Measurements from ENCODE around the gene KIF22.
"Not testable (repeated sequence)": the region's sequence is repeated elsewhere in the genome, so short reads cannot be mapped to it uniquely, and the experiment has no call there.

Gene KIF22

DNA sequence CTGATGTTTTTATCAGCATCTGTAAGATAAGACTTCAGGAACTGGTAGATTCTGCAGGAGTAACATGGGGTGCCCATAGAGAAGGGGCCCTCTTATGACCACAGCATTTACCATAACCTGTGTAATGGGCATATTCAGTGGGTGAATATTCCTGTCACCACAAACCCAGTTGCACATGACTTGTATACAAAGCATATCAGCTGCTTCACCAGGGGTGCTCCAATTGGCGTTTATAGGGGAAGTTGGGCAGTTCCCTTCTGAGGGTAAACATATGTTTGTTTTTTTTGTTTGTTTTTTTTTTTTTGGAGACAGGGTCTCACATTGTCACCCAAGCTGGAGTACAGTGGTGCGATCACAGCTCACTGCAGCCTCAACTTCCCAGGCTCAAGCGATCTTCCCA is 24.0 kb upstream of the KIF22 start:
- no peak for DNase-seq (ENCODE audit: low spot score)

DNA sequence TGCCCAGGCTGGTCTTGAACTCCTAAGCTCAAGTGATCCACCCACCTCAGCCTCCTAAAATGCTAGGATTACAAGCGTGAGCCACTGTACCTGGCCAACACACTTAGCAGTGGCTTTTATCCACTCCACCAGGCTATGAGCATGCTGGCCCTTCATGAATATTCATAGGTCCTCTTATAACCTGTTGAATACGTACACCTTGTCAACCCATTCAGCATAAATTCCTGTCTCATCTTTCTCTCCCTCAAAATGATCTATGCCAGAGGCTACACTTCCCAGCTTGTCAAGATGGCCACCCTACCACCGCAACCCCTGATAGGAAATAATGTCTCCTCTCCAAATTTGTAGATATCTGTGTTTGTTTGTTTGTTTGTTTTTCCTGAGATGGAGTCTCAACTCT is 23.5 kb upstream of the KIF22 start:
- no peak for DNase-seq (ENCODE audit: low spot score)

DNA sequence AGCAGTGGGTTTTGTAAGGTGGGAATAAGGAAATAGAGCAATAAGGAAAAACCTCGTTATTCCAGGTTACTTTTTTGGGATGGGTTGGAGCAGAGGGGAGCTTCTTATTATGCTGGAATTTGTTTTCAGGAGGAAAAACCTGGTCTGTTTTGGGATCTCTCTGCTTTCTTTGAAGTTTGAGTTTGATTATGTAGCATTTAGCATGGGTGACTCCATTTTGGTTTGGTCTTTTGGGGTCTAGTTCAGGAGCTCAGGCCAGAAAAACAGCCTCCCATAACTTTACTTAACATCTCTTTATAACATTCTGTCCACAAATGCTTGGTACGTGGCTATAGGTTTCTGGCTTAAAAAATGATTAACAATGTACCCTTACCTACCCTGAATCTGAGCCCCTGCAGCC is 21.0 kb upstream of the KIF22 start:
- DNase-seq (ENCODE audit: low spot score): no peak

DNA sequence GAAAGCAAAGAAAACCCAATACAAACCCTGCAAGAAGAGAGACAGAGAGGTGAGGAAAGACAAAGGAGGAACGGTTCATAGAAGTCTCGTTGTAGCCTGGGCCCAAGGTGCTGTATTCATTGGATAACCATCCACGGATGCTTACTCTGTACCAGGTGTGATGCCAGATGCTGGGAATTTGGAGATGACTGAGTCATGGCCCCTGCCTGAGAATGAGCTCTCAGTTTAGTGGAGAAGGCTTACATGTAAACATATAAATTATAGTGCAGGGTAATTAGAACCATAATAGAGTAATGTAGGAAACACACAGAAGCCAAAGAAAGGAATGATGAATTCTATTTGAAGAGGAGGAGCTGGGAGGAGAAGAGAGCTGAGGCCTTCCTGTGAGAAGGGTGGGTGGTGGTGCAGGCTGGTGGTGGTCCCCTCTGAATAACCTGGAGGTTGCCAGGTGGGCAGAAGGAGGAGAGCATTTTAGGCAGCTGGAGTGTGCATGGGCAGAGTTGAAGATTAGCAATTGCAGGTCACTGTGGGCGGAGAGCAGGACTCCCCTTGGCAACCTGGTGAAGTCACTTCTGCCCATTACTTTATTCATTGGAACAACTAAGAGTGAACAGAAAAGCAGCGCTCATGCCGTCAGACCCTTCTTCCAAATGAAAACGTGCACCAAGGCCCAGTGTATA is 20.2 kb upstream of the KIF22 start:
- no peak for DNase-seq (ENCODE audit: low spot score)

DNA sequence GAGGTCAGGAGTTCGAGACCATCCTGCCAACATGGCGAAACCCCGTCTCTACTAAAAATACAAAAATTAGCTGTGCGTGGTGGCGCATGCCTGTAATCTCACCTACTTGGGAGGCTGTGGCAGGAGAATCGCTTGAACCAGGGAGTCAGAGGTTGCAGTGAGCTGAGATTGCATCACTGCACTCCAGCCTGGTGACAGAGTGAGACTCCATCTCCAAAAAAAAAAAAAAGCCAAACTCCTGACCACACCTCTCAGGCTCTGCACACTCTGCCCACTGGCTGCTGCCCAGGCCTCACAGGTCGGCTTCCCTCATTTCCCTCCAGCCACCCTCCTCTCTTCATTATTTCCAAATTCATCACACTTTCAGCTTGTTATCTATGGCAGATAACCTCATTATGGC is 18.2 kb upstream of the KIF22 start:
- DNase-seq (ENCODE audit: low spot score): not testable (repeated sequence)

DNA sequence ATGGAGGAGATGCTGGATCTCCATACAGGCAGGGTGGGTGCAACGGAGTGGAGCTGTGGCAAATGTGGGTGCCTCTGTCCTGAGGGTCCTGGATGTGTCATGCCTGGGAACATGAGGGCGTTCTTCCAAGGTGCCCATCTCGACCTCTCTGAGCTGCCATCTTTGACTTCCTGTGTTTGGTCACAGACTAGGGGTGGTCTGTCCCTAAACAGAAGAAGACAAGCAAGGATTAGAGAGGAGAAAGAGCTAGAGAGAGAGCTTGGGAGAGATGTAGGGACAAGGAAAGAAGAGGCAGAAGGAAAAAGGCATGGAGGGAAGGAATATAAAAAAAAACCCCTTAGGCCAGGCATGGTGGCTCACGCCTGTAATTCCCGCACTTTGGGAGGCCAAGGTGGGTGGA is 15.8 kb upstream of the KIF22 start:
- no peak for DNase-seq (ENCODE audit: low spot score)

DNA sequence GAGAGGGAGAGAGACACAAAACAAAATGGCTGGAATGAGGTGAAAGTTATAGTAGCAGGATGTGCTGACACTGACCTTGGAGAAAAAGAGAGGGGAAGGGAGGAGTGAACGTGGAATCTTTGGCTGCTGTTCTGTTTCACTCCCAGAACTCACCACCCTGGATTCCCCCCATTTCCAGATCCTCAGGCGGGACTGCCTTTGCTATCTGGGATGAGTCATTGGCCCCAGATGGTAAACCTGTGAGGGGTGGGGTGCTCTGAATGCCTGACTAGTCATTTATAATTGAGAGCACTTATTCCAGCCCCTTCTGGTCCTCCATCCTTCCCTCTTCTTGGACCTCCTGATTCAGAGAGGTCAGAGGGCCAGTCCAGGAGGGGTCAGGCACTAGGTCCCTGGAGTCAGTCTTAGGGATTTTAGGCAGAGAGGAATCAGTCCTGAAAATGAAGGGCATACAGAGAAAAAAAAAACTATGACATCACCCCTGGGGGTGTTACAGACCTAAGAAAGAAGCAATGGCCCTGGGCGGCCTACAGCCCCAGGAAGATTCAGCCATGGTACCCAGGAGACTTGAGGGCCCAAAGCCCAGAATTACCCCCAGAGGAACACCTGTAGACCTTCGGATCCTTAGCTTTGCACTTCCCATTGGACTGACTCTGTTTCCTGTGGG is 14.7 kb upstream of the KIF22 start:
- DNase-seq (ENCODE audit: low spot score): no peak

DNA sequence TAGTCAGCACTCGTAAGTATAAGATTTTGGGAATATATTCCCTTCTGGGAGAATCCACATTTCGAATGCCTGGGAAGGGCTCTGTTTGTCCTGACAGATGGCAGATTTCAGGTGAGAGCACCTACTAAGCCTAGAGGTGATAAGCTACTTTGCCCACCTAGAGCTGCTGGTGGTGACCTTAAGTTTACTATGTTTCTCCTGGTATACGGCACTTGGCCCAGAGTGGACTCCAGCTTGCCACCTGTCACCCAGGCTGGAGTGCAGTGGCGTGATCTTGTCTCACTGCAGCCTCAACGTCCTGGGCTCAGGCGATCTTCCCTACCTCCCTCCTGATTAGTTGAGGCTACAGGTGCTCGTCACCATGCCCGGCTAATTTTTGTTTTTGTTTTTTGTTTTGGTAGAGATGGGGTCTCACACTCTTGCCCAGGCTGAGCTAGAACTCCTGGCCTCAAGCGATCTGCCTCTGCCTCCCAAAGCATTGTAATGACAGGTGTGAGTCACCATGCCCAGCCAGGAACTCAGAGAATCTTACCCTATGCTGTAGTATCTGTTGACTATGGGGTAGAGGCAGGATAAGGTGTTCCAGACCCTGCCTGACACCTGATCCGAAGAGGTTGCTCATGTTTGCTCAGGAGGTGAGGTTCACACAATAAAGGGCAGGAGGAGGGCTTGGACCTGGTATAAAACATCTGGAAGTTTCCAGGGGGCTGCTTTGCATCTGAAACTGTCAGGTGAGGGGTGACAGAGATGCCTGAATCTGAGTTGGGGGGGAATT is 12.8 kb upstream of the KIF22 start, which contains the start of gene ZG16:
Gene ZG16, plus strand, starts transcription at position 681 of the 775 bp plus-strand sequence. CDS start 1,011 bp downstream, outside the sequence.
- DNase-seq (ENCODE audit: low spot score): no peak

DNA sequence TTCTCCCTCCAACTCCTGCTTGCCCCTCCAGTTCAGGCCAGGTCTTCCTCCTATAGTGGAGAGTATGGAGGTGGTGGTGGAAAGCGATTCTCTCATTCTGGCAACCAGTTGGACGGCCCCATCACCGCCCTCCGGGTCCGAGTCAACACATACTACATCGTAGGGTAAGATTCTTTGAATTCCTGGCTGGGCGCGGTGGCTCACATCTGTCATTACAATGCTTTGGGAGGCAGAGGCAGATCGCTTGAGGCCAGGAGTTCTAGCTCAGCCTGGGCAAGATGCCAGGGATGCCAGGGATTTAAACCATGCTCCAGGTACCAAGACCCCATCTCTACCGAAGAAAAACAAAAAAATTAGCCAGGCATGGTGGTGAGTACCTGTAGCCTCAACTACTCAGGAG is 11.1 kb upstream of the KIF22 start:
- DNase-seq (ENCODE audit: low spot score): no peak

DNA sequence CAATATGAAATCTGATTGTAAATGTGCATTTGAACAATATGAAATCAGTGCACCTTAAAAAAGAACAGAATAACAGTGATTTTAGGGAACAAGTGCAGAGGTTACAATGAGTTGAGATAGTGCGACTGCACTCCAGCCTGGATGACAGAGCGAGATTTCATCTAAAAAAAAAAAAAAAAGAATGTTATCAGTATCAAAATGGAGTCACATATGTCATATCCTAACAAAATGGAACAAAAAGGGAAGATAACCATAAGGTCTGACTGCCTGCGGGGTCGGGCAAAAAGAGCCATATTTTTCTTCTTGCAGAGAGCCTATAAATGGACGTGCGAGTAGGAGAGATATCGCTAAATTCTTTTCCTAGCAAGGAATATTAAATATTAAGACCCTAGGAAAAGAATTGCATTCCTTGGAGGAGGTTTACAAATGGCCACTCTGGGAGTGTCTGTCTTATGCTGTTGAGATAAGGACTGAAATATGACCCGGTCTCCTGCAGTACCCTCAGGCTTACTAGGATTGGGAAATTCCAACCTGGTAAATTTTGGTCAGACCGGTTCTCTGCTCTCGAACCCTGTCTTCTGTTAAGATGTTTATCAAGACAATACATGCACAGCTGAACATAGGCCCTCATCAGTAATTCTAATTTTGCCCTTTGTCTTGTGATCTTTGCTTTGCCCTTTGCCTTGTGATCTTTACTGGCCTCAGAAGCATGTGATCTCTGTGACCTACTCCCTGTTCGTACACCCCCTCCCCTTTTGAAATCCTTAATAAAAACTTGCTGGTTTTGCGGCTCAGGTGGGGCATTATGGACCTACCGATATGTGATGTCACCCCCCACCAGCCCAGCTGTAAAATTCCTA is 7.2 kb upstream of the KIF22 start:
- DNase-seq (ENCODE audit: low spot score): not testable (repeated sequence)

DNA sequence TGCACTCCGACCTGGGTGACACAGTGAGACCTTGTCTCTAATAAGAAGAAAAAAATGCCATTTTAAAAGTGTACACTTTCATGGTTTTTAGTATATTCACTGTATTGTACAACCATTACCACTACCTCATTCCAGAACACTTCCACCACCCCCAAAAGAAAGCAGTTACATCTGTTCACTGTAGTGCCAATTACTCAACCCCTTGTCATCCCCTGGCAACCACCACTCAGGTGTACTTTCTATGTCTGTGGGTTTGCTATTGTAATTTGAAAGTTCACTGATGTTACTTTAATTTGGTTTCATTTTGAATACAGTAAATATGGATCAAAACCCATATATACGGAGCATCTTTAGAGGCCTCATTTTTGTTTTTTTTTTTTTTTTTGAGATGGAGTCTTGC is 6.4 kb upstream of the KIF22 start:
- DNase-seq (ENCODE audit: low spot score): no peak

DNA sequence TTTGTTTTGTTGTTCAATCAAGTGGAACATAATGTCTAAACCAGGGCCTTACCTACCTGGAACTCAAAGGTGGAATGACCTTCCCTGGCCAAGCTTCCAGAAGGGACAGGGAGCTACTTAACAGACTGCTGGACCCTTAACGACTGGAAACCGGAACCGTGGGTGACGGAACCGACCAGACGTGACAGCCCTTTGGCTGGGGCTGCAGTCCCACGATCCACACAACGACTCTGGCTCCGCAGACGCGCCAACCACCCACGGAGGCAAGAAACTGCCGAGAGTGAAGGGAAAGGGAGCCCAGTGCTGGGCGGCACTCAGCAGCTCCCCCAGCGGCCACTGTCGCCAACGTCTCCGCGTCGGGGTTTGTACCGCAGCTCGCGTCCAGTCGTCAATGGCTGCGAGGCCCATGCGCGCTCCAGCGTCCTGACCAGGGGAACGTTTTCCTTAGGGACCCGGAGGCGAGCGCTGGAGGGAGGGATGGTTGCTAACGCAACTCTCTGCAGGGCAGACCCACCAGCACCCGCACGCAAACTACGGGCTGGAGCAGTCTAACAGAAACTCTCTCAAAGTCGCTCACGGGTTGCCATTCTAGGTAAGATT is 5.5 kb upstream of the KIF22 start:
- DNase-seq (ENCODE audit: low spot score): no peak

DNA sequence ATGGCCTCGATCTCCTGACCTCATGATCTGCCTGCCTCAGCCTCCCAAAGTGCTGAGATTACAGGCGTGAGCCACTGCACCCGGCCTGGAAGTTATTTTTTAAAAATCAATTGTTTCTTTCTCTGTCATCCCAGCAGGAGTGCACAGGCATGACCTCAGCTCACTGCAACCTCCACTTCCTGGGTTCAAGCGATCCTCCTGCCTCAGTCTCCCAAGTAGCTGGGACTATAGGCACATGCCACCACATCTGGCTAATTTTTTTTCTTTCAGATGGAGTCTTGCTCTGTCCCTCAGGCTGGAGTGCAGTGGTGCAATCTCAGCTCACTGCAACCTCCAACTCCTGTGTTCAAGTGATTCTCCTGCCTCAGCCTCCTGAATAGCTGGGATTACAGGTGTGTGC is 3.4 kb upstream of the KIF22 start:
- DNase-seq (ENCODE audit: low spot score): not testable (repeated sequence)

DNA sequence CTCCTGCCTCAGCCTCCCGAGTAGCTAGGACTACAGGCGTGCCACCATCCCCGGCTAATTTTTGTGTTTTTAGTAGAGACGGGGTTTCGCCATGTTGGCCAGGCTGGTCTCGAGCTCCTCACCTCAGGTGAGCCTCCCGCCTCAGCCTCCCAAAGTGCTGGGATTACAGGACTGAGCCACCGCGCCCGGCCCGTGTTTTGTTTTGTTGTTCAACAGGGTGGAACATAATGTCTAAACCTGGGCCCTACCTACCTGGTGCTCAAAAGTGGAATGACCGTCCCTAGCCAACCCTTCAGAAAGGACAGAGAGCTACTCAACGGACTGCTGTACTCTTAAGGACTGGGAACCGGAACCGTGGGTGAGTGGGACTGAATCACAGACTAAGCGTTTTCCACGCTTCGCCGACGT is 772 bp upstream of the KIF22 start:
- peak; percentile 21 for DNase-seq (ENCODE audit: low spot score)

DNA sequence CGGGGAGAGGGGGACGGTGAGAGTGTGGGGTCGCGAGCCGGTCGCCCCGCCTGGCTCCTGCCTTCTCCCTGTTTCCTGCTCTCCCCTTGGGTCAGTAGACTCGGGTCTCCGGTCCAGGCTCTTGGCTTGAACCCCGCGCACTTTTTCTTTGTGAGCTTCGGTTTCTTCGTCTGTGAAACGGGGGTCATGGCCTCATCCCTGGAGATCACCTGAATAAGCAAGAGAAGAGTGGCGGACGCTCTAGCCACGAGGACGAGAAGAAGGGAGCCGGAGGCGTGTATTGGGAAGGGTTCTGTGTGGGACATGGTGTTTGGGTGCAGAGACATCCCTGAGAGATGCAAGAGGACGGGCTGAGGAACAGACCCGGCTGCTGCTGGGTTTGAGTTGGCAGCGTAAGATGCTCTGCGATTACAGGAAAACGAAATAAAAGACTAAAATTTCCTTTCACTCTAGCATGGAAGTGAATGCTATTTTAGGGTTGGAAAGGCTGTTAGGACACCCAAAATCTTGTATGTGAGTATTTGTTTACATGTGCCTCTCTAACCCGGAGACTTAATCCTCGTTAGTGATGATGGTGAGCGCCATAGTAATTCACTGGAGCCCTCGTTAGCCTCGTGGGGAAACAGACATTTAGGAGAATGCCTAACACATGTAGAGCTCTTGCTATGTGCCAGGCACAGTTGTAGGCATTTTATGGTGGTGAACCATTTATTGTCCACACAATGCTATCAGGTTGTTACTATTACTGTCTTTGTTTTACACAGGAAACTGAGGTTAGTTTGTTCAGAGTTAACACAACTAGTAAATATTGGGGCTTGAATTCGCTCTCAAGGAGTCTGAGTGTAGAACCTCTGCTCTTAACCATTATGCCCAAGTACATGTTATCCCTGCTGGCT is 646 bp downstream of the KIF22 start:
- DNase-seq (ENCODE audit: low spot score): no peak

DNA sequence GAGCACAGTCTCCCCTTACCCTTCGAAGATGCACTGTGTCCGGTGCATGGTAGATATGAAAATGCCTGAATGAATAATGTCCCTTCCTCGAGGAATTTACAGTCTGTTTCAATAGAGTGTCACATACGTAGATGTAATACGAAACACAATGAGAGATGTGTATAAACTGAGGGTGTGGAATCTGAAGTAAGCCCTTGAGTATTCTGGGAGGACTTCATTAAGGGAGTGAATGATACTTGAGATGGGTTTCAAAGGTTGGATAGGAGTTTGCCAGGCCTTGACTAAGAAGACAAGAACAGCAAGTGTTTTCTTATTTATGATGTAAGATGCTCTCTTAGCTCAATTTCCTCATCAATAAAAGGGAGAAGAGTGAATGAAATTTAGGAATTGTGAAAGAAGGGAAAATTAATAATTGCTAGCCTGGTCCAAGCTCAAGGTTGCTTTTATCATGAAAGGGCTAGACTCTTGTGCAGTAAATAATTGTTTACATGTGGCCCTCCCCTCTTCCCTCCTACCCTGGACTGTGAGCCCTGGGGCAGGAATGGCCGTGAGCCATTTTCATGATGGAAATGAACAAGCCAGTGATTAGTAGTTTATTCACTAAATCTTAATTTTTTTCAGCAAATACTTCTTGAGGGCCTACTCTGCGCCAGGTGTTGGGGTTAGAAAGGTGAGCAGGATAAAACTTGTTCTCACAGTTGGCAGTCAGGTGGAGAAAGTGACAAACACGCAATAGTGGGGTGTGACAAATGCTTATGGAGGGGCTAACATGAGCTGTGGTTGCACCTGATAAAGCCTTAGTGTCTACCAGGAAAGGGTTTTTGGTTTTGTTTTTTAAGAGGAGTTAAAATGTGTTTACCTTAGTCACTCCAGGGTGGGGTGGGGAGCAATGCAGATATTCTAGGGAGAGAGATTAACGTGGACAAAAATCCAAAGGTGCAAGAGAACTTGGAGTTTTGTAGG is 1.6 kb downstream of the KIF22 start:
- DNase-seq (ENCODE audit: low spot score): no peak

DNA sequence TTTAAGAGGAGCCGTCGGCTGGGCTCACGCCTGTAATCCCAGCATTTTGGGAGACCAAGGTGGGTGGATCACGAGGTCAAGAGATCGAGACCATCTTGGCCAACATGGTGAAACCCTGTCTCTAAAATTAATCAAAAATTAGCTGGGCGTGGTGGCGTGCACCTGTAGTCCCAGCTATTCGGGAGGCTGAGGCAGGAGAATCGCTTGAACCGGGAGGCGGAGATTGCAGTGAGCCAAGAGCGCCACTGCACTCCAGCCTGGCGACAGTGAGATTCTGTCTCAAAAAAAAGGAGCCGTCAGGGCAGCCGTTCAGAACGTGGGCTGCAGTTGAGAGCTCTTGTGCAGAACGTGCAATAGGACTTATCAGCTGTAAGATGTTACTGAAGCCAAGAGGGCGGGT is 2.6 kb downstream of the KIF22 start:
- not testable (repeated sequence) for DNase-seq (ENCODE audit: low spot score)

DNA sequence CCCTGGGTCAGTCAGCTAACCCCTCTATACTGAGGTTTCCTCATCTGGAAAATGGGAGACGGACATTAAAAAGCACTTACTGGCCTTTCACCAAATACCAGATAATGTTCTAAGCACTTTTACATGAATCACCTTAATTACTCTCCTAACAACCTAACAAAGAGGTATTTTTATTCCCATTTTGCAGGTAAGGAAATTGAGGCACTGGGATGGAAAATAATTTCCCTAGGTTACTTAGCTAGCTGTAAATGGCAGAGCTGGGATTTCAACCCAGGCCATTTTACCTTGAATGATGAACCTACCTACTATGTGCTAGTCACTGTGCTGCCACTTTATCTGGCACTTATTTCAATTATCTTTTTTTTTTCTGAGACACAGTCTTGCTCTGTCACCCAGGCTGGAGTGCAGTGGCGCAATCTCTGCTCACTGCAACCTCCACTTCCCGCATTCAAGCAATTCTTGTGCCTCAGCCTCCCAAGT is 3.7 kb downstream of the KIF22 start:
- DNase-seq (ENCODE audit: low spot score): no peak

DNA sequence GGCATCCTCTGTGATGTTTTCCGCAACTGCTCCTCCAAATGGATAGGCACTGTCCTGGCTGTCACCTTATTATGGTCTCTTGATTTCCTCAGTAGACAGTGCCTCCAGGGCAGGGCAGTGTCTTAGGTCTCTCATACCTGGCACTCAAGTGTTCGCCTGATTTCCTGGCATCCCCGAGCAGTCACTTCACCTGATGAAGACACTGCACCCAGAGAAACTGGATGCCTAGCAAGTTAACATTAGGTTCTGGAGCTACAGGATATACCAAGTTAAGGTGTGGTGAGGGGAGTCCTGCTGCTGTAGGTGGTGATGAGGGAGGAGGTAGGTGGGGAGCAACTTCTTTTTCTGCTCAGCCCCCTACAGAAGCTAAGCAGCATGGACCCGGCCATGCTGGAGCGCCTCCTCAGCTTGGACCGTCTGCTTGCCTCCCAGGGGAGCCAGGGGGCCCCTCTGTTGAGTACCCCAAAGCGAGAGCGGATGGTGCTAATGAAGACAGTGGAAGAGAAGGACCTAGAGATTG is 11.9 kb downstream of the KIF22 start:
- DNase-seq (ENCODE audit: low spot score): no peak

Data from COLO829 (cell line).